Natural killer cell (primary cell): Measurements from ENCODE around the gene FAM107B. TPM values are rescaled to one million over a fixed set of nuclear protein-coding genes. Genes with fewer than 3 reads are reported as not detected.

ENCODE experiments used
- ATAC-seq, 3 donors: fragments of 150-1000 bp in 2 of 3; fragments of 200-7000 bp in 1 of 3; cut with Tn5 transposase; 1 replicate in 1 of 3; 2 replicates in 2 of 3; pipeline ENCODE4 v1.10.0; 2021; ENCODE audit warnings: mild to moderate bottlenecking in 2 of 3, moderate library complexity in 2 of 3
- DNase-seq, 2 donors: peaks; one replicate each; pipeline versions ENCODE4 v3.0.0 to v3.0.0-alpha.2; 2013 to 2021; ENCODE audit warnings: mixed read lengths in 1 of 2
- H3K27ac ChIP-seq: one replicate; pipeline ENCODE4 v1.5.1; 2013; ENCODE audit warnings: mild to moderate bottlenecking, low read length
- H3K27me3 ChIP-seq: one replicate; pipeline ENCODE4 v1.6.1; 2013; ENCODE audit warnings: low read length; ENCODE audit not compliant: control insufficient read depth, insufficient read depth
- H3K36me3 ChIP-seq: one replicate; pipeline ENCODE4 v1.6.1; 2013; ENCODE audit warnings: low read length; ENCODE audit not compliant: control insufficient read depth, insufficient read depth
- H3K4me1 ChIP-seq: one replicate; pipeline ENCODE4 v1.6.1; 2013; ENCODE audit warnings: low read length; ENCODE audit not compliant: control insufficient read depth, insufficient read depth
- H3K4me3 ChIP-seq: one replicate; pipeline ENCODE4 v1.5.1; 2013; ENCODE audit warnings: low read length
- H3K9me3 ChIP-seq: one replicate; pipeline ENCODE4 v1.6.1; 2013; ENCODE audit warnings: low read length; ENCODE audit not compliant: control insufficient read depth, insufficient read depth
- H3K27ac Mint-ChIP-seq, 2 donors: one replicate each; pipeline ENCODE4 v1.8.0; 2022; ENCODE audit warnings: mild to moderate bottlenecking in 2 of 2, mixed read lengths in 2 of 2, moderate library complexity in 1 of 2
- H3K27me3 Mint-ChIP-seq, 2 donors: one replicate each; pipeline ENCODE4 v1.8.0; 2022; ENCODE audit warnings: low read depth in 2 of 2, mixed read lengths in 2 of 2
- H3K36me3 Mint-ChIP-seq: one replicate; pipeline ENCODE4 v1.8.0; 2022; ENCODE audit warnings: mixed read lengths
- H3K4me1 Mint-ChIP-seq, 2 donors: one replicate each; pipeline ENCODE4 v1.8.0; 2022; ENCODE audit warnings: mixed read lengths in 2 of 2
- H3K4me3 Mint-ChIP-seq: one replicate; pipeline ENCODE4 v1.8.0; 2022; ENCODE audit warnings: mild to moderate bottlenecking, moderate library complexity, mixed read lengths
- H3K9me3 Mint-ChIP-seq, 2 donors: one replicate each; pipeline ENCODE4 v1.8.0; 2022; ENCODE audit warnings: mixed read lengths in 2 of 2
- WGBS: methylation state at CpG from one replicate; pipeline ENCODE4 v1.1.7; 2013; ENCODE audit warnings: missing lambda C conversion rate; ENCODE audit not compliant: insufficient coverage; 5-methylcytosine and 5-hydroxymethylcytosine counted together
- intact Hi-C: fragments of 100-400 bp; cut with micrococcal nuclease; formaldehyde crosslinking; loops from one replicate; pipeline ENCODE4 v1.14.2; 2022
- total RNA-seq, 4 donors: library from RNA; stranded (reverse); fragments of 120-200 nt in 1 of 4; gene quantifications; one replicate each; pipeline versions ENCODE4 v1.2.3 to v1.2.4, GENCODE V29; 2013 to 2022
- TF ChIP-seq, protein P1 (sequence below): fragments of 200-600 bp; IDR thresholded peaks from one replicate; pipeline ENCODE4 v1.8.0; 2022; ENCODE audit warnings: antibody characterized with exemption

FAM107B gene
- total RNA-seq, 3 donors from 2014 or later (not counting 1 experiment from before 2014, with no cell fraction given), result 165 to 226 (median 224) TPM

DNA sequence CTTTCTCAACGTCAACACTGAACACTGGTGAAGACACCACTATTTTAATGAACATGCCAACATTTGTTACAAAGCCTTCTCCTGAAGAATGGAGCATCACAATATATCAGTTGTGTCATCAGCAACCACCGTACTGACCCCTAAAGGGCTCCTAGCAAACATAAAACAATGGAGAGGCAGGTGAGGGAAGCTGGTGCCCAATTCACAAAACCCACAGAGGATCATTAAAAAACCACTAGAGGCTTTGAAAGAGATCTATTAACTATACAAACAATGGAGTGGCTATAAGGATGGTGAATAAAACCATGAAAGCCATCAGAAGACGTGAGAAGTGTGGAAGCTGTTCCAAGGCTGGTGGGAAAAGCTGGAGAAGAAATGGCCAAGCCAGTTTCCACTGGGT is 150.8 kb downstream of the FAM107B start:
- ATAC-seq (no peak), DNase-seq (no peak)
- H3K27me3 Mint-ChIP-seq, result no peaks in the 10 kb centered on the region
- no peaks in the 10 kb centered on the region for H3K36me3 Mint-ChIP-seq
- H3K9me3 Mint-ChIP-seq, result no peaks in the 10 kb centered on the region
- H3K4me3 Mint-ChIP-seq, result no peak overlapping the region
- no peaks in the 10 kb centered on the region for H3K9me3 ChIP-seq
- intact Hi-C loops, result no loop called here
- H3K4me1 ChIP-seq, result no peaks in the 10 kb centered on the region
- H3K36me3 ChIP-seq, result no peaks in the 10 kb centered on the region
- H3K27ac Mint-ChIP-seq, result no peak overlapping the region
- H3K27ac ChIP-seq, result no peak overlapping the region
- no peaks in the 10 kb centered on the region for H3K27me3 ChIP-seq
- 98% methylated on average over 3 of the region's 3 CpGs for WGBS
- TF ChIP-seq, protein P1, sequence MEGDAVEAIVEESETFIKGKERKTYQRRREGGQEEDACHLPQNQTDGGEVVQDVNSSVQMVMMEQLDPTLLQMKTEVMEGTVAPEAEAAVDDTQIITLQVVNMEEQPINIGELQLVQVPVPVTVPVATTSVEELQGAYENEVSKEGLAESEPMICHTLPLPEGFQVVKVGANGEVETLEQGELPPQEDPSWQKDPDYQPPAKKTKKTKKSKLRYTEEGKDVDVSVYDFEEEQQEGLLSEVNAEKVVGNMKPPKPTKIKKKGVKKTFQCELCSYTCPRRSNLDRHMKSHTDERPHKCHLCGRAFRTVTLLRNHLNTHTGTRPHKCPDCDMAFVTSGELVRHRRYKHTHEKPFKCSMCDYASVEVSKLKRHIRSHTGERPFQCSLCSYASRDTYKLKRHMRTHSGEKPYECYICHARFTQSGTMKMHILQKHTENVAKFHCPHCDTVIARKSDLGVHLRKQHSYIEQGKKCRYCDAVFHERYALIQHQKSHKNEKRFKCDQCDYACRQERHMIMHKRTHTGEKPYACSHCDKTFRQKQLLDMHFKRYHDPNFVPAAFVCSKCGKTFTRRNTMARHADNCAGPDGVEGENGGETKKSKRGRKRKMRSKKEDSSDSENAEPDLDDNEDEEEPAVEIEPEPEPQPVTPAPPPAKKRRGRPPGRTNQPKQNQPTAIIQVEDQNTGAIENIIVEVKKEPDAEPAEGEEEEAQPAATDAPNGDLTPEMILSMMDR, result no peak
- no peak overlapping the region for H3K4me3 ChIP-seq
- H3K4me1 Mint-ChIP-seq, result no peaks in the 10 kb centered on the region

DNA sequence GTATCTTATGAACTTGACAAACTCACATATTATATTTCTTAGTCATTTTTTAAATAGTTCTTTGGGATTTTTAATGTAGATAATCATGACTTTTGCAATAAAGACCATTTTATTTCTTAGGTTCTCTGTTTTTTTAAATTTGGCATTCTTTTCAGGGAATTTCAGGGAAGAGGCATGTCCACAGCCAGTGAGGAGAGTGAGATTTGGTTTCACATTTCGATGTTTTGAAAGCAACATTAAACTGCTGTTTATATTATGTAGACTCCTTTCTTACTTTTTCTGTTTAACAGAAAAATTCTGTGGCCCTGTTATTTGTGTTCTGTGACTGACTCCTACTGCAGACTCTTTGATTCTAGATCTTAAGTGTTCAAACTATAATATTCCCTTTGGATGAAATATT is 153.7 kb downstream of the FAM107B start:
- Mint-ChIP-seq H3K9me3 (no peaks in the 10 kb centered on the region), H3K4me3 (no peak overlapping the region), H3K27ac (no peak overlapping the region), H3K36me3 (no peaks in the 10 kb centered on the region), H3K4me1 (peaks cover 6 to 15% of the 10 kb centered on the region in 2 donors), H3K27me3 (no peaks in the 10 kb centered on the region)
- ATAC-seq (no peak), DNase-seq (no peak)
- peaks cover 3% of the 10 kb centered on the region for H3K4me1 ChIP-seq
- no peaks in the 10 kb centered on the region for H3K9me3 ChIP-seq
- no CpG with 5 or more reads among the region's 1 CpG for whole genome bisulfite sequencing
- TF ChIP-seq, protein P1, result no peak
- H3K27me3 ChIP-seq, result no peaks in the 10 kb centered on the region
- H3K4me3 ChIP-seq, result no peak overlapping the region
- H3K36me3 ChIP-seq, result no peaks in the 10 kb centered on the region
- no peak overlapping the region for H3K27ac ChIP-seq
- intact Hi-C loops, result no loop called here

DNA sequence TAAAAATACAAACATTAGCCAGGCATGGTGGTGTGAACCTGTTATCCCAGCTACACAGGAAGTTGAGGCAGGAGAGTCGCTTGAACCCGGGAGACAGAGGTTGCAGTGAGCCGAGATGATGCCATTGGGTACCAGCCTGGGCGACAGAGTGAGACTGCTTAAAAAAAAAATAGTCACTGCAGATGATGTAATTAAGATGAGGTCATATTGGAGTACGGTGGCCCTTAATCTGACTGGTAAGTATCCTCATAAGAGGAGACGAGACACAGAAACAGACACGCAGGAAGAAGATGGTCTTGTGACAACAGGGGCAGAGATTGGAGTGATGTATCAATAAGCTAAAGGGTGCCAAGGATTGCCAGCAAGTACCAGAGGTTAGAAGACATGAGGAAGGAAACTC is 156.0 kb downstream of the FAM107B start:
- no peak overlapping the region for H3K4me3 ChIP-seq
- TF ChIP-seq, protein P1, result no peak
- H3K36me3 ChIP-seq, result no peaks in the 10 kb centered on the region
- peaks cover 6 to 15% of the 10 kb centered on the region in 2 donors for H3K4me1 Mint-ChIP-seq
- H3K27ac Mint-ChIP-seq, result no peak overlapping the region
- H3K27ac ChIP-seq, result no peak overlapping the region
- H3K9me3 Mint-ChIP-seq, result no peaks in the 10 kb centered on the region
- no peak for DNase-seq
- peaks cover 3% of the 10 kb centered on the region for H3K4me1 ChIP-seq
- 92% methylated on average over 6 of the region's 7 CpGs for WGBS
- H3K27me3 Mint-ChIP-seq, result no peaks in the 10 kb centered on the region
- intact Hi-C loops, result no loop called here
- no peaks in the 10 kb centered on the region for H3K36me3 Mint-ChIP-seq
- H3K9me3 ChIP-seq, result no peaks in the 10 kb centered on the region
- H3K4me3 Mint-ChIP-seq, result no peak overlapping the region
- H3K27me3 ChIP-seq, result no peaks in the 10 kb centered on the region
- no peak for ATAC-seq

DNA sequence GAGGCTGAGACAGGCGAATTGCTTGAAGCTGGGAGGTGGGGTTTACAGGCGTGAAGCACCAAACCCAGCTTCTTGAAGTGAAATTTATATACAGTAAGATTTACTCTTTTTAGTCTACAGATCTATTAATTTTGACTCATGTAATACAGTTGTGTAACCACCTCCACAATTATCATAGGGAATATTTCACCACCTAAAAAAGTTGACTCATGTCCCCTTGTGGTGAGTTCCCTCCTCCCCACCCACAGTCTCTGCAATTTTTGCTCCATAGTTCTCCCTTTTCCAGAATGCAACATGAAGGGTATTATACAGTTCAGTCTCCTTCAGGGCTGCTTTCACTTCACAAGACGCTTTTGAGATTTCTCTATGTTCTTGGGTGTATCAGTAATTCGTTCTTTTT is 156.8 kb downstream of the FAM107B start:
- no peaks in the 10 kb centered on the region for H3K36me3 ChIP-seq
- intact Hi-C loops, result no loop called here
- TF ChIP-seq, protein P1, result no peak
- Mint-ChIP-seq H3K4me3 (no peak overlapping the region), H3K4me1 (peaks cover 6 to 15% of the 10 kb centered on the region in 2 donors), H3K36me3 (no peaks in the 10 kb centered on the region), H3K9me3 (no peaks in the 10 kb centered on the region), H3K27me3 (no peaks in the 10 kb centered on the region), H3K27ac (no peak overlapping the region)
- peaks cover 3% of the 10 kb centered on the region for H3K4me1 ChIP-seq
- no peaks in the 10 kb centered on the region for H3K9me3 ChIP-seq
- no peak overlapping the region for H3K27ac ChIP-seq
- no peak for ATAC-seq
- no peak overlapping the region for H3K4me3 ChIP-seq
- DNase-seq, result no peak
- H3K27me3 ChIP-seq, result no peaks in the 10 kb centered on the region
- WGBS, result 92% methylated on average over 1 of the region's 4 CpGs
